Medulla oblongata (tissue), 1 donor: ENCODE results near the gene ZNF844.
"Not testable (repeated sequence)": the region's sequence is repeated elsewhere in the genome, so short reads cannot be mapped to it uniquely, and the experiment has no call there.

Experiments
- DNase-seq: peaks from one replicate; pipeline ENCODE4 v3.0.0-alpha.2; 2015; ENCODE audit errors: extremely low spot score

Gene ZNF844

DNA sequence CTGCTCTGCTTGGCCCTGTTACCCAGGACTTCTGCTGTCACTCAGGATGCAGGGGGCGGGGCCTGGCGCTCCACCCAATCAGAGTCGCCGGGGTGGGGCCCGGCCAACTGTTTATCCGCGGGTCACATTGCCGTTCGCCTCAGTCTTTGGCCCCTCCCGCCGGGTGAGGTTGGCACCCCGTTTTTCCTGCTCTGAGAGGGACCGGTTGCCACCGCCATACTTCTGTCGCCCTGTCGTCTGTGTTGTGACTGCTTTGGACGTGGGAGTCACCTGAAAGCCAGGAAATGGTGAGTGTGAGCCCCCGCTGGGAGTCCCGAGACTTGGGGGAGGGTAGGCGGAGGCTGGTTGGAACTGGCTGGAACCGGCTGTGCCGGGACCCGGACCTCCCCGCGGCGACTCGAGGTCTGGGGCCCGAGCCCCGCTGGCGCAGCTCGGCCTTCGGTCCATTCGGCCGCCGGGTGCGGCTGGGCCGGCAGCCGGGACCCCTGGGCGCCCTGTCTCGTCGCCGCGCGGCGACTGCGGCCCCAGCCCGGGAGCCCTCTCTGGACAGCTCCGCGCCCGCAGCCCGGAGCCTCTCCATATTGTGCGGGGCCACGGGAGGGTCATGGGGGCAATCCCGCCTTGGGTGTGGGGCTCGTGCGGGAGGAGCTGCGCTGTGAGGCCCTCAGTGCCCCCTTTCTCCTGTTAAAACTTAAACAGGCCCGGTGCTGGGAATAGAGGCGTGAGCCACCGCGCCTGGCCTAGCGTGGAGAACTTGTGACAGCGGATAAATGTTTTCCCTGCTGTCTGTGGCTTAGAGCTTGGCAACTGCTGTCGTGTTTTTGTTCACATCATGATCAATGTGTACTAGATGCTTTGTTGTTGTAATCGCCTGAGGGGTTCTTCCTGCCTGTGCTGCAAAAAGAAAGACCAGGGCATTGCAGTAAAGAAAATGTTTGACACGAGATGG, at the start of gene ZNF844:
TSS of gene ZNF844 (plus strand) at position 142 of the 949 bp plus-strand sequence. CDS start at position 285, 143 bp downstream.
- DNase-seq, result peak; percentile 98

- DNase-seq, result no peak
Measured at GRCh38 chr19:12015015-12015752, 49.3 kb upstream of the ZNF844 start.

DNA sequence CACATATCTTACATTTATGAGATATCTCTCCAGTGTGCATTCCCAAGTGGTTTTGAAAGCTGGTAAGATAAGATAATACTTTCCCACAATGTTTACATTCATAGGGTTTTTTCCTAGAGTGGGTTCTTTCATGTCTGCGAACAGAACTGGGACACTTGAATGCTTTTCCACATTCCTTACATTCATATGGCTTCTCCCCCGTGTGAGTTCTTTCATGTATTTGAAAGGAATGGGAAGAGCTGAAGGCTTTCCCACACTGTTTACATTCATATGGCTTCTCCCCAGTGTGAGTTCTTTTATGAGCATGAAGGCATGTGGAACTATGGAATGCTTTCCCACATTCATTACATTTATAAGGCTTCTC, 48.8 kb upstream of the ZNF844 start:
- no peak for DNase-seq

GRCh38 chr19:12034198-12034597, 30.3 kb upstream of the ZNF844 start:
- DNase-seq, result peak; percentile 11

GRCh38 chr19:12034620-12035019, 29.9 kb upstream of the ZNF844 start:
- DNase-seq, result peak; percentile 26

- DNase-seq, result peak; percentile 96
Measured at GRCh38 chr19:12035220-12036172, 29.0 kb upstream of the ZNF844 start, which contains the start of gene ZNF433. TSS of gene ZNF433 (minus strand) at chr19:12035679. CDS start at chr19:12035539, 140 bp downstream.

- no peak for DNase-seq
Measured at GRCh38 chr19:12042893-12043292, 21.6 kb upstream of the ZNF844 start.

- DNase-seq, result no peak
Measured at GRCh38 chr19:12043752-12044422, 20.6 kb upstream of the ZNF844 start.

- no peak for DNase-seq
Measured at GRCh38 chr19:12047868-12048267, 16.7 kb upstream of the ZNF844 start.

GRCh38 chr19:12052091-12052496, 12.4 kb upstream of the ZNF844 start:
- no peak for DNase-seq

DNA sequence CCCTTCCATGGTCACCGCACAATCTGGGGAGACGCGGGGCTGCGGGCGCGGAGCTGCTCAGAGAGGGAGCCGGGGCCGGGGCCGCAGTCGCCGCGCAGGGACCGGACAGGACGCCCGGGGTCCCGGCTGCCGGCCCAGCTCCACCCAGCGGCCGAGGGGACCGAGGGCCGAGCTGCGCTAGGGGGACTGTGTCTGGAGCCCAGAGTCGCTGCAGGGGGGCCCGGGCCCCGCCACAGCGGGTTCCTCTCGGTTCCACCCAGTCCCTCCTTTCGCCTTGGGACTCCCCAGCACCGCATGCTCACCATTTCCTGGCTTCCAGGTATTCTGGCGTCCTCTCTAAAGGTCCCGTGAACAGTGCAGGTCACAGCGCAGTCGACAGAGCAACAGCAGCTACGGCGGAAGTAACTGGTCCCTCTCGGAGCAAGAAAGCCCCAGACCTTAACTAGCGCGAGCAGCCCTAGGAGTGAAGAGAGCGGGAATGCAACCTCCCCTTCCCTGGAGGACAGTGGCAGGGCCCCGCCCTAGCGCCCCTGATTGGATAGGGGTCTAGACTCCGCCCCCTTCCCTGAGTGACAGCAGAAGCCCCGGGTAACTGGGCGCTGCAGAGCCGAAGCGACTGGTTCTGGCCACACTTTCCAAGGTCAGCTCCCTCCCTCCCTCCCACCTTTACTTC, 11.9 kb upstream of the ZNF844 start, which contains the start of gene ZNF878:
TSS of gene ZNF878 (minus strand) at position 465 of the 673 bp plus-strand sequence. CDS start at position 305, 160 bp downstream.
- peak; percentile 94 for DNase-seq

- no peak for DNase-seq
Measured at GRCh38 chr19:12055784-12056183, 8.7 kb upstream of the ZNF844 start.

DNA sequence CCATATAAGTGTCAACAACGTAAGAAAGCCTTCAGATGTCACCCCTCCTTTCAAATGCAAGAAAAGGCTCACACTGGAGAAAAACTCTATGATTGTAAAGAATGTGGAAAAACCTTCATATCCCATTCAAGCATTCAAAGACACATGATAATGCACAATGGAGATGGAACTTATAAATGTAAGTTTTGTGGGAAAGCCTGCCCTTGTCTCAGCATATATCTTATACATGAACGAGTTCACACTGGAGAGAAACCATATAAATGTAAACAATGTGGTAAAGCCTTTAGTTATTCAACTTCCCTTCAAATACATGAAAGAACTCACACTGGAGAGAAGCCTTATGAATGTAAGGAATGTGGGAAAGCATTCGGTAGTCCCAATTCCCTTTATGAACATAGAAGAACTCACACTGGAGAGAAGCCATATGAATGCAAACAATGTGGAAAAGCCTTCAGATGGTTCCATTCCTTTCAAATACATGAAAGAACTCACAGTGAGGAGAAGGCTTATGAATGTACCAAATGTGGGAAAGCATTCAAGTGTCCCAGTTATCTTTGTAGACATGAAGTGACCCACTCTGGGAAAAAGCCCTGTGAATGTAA, 11.1 kb downstream of the ZNF844 start:
- DNase-seq, result no peak

DNA sequence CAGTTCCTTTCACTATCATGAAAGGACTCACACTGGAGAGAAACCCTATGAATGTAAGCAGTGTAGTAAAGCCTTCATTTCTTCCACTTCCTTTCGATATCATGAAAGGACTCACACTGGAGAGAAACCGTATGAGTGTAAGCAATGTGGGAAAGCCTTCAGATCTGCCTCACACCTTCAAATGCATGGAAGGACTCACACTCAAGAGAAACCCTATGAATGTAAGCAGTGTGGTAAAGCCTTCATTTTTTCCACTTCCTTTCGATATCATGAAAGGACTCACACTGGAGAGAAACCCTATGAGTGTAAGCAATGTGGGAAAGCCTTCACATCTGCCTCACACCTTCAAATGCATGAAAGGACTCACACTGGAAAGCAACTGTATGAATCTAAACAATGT, 11.8 kb downstream of the ZNF844 start:
- DNase-seq, result not testable (repeated sequence)

DNA sequence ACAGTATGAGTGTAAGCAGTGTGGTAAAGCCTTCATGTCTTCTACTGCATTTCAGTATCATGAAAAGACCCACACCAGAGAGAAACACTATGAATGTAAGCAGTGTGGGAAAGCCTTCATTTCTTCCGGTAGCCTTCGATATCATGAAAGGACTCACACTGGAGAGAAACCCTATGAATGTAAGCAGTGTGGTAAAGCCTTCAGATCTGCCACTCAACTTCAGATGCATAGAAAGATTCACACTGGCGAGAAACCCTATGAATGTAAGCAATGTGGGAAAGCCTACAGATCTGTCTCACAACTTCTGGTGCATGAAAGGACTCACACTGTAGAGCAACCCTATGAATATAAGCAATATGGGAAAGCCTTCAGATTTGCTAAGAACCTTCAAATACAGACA, 12.8 kb downstream of the ZNF844 start:
- DNase-seq, result no peak

GRCh38 chr19:12083336-12083735, 18.8 kb downstream of the ZNF844 start:
- DNase-seq, result not testable (repeated sequence)

DNA sequence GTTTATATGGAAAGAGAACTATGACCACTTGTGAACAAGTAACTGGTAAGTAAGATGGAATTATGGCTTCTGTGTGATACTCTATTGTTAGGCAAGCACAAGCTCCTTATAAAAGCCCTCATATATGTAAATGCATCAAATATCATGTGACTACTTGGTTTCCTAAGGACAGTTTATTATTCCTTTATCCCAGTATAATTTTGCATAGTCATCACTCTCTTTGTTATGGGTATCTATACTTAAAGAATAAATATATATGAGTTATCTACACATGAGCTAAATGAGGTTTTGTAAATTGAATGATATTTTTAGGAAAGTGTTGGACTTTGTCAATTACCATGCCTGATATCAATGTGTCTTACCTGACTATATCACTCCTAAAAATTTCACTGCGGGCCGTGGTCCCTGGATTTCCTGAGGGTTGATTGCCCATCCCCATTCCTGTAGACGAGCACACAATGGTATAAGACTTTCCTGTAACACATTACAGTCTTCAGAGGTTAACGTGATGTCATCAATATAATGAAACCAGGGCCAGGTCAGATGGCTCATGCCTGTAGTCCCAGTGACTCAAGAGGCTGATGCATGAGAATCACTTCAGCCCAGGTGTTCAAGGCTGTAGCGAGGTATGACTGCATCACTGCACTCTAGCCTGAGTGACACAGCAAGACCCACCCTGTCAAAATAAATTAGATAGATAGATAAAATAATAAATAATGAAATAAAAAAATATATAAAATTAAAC, 20.7 kb downstream of the ZNF844 start:
- no peak for DNase-seq

DNA sequence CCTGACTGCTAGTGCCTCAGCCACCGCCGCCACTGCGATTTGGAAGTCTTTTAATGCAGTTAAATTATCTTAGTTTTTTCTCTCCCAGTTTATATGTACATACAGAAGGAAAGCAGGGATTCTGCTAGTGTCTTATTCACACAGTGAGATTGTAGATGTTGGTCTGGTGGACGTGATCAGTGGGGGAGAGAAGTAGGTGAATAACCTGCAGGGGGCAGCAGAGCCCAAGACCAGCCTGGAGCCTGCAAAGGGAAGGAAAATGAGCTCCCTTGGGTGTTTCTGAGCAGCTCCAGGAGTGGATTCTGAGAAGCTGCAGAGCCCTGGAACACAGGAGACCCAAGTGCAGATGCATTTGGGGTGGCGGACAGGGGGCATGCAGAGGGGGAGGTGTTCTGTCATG, 26.3 kb downstream of the ZNF844 start:
- DNase-seq, result peak; percentile 75
